Cardiac fibroblast (primary cell): ENCODE results near the gene ADGRA1.

Experiments
- DNase-seq, 2 donors: peaks; one replicate each; pipeline versions ENCODE4 v3.0.0 to v3.0.0-alpha.2; 2010; ENCODE audit warnings: low read depth in 2 of 2
- H3K4me3 ChIP-seq, 2 donors: replicated peaks in 1 of 2; 1 replicate in 1 of 2; 2 replicates in 1 of 2; pipeline ENCODE4 v1.5.1; 2011; ENCODE audit warnings: low read depth in 2 of 2, low read length in 2 of 2, mild to moderate bottlenecking in 2 of 2, moderate library complexity in 1 of 2
- CTCF ChIP-seq: IDR thresholded peaks from one replicate; pipeline ENCODE4 v1.5.1; 2011; ENCODE audit warnings: low read depth, mild to moderate bottlenecking, low read length, inconsistent platforms

The ADGRA1 gene

GRCh38 chr10:133151543-133151972 lies 63.8 kb downstream of the ADGRA1 start:
- no peak for TF ChIP-seq CTCF
- no peak for DNase-seq
- H3K4me3 ChIP-seq = no peak overlapping the region

GRCh38 chr10:133154411-133154810 lies 66.7 kb downstream of the ADGRA1 start:
- TF ChIP-seq CTCF = no peak
- H3K4me3 ChIP-seq = no peak overlapping the region
- no peak for DNase-seq

GRCh38 chr10:133154996-133155778 lies 67.5 kb downstream of the ADGRA1 start:
- DNase-seq = no peak
- no peak for TF ChIP-seq CTCF
- no peak overlapping the region for H3K4me3 ChIP-seq

- DNase-seq = no peak
- no peak overlapping the region for H3K4me3 ChIP-seq
- TF ChIP-seq CTCF = no peak
These were observed 69.2 kb downstream of the ADGRA1 start for GRCh38 chr10:133156674-133157579.

- no peak overlapping the region for H3K4me3 ChIP-seq
- no peak for DNase-seq
- TF ChIP-seq CTCF = no peak
These were observed 70.1 kb downstream of the ADGRA1 start for GRCh38 chr10:133157662-133158436.

- no peak for TF ChIP-seq CTCF
- no peak overlapping the region for H3K4me3 ChIP-seq
- DNase-seq = no peak
These were observed 70.7 kb downstream of the ADGRA1 start for GRCh38 chr10:133158437-133158755.
